ENCODE results near the gene FNDC3A. TPM values are rescaled to one million over a fixed set of nuclear protein-coding genes. Genes with fewer than 3 reads are reported as not detected.

FNDC3A gene
- total RNA-seq, 4 donors from 2014 or later = 90.3 to 125 (median 111) TPM

DNA sequence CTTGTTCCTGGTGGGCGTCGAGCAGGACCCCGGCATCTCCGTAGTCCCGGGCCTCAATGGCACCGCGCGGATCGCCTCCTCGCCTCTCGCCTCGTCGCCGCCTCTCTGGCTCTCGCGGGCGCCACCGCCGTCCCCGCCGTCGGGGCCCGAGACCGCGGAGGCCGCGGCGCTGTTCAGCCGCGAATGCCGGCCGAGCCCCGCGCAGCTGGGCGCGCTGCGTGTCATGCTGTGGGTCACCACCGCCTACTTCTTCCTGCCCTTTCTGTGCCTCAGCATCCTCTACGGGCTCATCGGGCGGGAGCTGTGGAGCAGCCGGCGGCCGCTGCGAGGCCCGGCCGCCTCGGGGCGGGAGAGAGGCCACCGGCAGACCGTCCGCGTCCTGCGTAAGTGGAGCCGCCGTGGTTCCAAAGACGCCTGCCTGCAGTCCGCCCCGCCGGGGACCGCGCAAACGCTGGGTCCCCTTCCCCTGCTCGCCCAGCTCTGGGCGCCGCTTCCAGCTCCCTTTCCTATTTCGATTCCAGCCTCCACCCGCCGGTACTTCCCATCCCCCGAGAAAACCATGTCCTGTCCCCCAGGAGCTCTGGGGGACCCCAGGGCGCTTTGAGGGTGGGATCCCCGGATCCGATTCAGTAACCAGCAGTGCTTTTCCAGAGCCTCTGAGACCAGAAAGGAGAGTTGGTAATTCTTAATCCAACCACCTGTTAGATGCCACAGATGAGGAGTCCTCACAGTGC lies 245.3 kb downstream of the FNDC3A start:
- Histone ChIP-seq H3K4me1 (peaks cover 4 to 21% of the 10 kb centered on the region in 2 donors), H3K27me3 (no peaks in the 10 kb centered on the region), H3K9me3 (no peaks in the 10 kb centered on the region), H3K4me3 (replicated peaks in 1 of 3) (peak overlapping the region in 1 of 3 donors; percentile 28), H3K27ac (no peak overlapping the region), H3K36me3 (no peaks in the 10 kb centered on the region)
- WGBS, 2 donors = 12 to 15% methylated on average over 16 to 28 of the region's 73 CpGs
- DNase-seq = no peak
- intact Hi-C loops (cut with DNase I) = no loop called here
- TF ChIP-seq, protein P1, sequence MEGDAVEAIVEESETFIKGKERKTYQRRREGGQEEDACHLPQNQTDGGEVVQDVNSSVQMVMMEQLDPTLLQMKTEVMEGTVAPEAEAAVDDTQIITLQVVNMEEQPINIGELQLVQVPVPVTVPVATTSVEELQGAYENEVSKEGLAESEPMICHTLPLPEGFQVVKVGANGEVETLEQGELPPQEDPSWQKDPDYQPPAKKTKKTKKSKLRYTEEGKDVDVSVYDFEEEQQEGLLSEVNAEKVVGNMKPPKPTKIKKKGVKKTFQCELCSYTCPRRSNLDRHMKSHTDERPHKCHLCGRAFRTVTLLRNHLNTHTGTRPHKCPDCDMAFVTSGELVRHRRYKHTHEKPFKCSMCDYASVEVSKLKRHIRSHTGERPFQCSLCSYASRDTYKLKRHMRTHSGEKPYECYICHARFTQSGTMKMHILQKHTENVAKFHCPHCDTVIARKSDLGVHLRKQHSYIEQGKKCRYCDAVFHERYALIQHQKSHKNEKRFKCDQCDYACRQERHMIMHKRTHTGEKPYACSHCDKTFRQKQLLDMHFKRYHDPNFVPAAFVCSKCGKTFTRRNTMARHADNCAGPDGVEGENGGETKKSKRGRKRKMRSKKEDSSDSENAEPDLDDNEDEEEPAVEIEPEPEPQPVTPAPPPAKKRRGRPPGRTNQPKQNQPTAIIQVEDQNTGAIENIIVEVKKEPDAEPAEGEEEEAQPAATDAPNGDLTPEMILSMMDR (IDR thresholded peaks at IDR 0.05) = no peak
- TF ChIP-seq POLR2A (IDR thresholded peaks at IDR 0.05) = no peak

DNA sequence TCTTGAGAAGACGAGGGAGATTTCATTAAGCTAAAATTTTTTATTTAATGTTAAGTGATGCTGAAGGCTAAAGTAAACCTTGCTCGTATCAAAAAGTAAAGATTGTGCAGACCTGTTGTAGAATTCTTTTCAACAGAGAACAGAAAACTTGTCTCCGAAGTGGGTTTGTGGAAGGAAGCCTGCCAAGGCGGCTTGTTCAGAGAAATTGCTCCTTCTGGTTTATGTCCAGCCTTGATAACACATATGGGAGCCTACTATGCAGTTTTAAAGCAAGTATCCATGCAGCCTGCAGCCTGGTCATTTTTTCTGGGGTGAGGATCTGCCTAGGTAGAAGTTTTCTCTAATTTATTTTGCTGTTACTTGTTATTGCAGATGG lies 245.9 kb downstream of the FNDC3A start:
- Histone ChIP-seq H3K36me3 (no peaks in the 10 kb centered on the region), H3K27me3 (no peaks in the 10 kb centered on the region), H3K9me3 (no peaks in the 10 kb centered on the region), H3K4me3 (replicated peaks in 1 of 3) (no peak overlapping the region), H3K4me1 (peaks cover 8 to 26% of the 10 kb centered on the region in 2 donors), H3K27ac (no peak overlapping the region)
- intact Hi-C loops (cut with DNase I) = no loop called here
- 63 to 66% methylated on average over 4 of the region's 4 CpGs for WGBS, 2 donors
- no peak for DNase-seq
- no peak for TF ChIP-seq POLR2A (IDR thresholded peaks at IDR 0.05)
- TF ChIP-seq, protein P1 (IDR thresholded peaks at IDR 0.05) = no peak

DNA sequence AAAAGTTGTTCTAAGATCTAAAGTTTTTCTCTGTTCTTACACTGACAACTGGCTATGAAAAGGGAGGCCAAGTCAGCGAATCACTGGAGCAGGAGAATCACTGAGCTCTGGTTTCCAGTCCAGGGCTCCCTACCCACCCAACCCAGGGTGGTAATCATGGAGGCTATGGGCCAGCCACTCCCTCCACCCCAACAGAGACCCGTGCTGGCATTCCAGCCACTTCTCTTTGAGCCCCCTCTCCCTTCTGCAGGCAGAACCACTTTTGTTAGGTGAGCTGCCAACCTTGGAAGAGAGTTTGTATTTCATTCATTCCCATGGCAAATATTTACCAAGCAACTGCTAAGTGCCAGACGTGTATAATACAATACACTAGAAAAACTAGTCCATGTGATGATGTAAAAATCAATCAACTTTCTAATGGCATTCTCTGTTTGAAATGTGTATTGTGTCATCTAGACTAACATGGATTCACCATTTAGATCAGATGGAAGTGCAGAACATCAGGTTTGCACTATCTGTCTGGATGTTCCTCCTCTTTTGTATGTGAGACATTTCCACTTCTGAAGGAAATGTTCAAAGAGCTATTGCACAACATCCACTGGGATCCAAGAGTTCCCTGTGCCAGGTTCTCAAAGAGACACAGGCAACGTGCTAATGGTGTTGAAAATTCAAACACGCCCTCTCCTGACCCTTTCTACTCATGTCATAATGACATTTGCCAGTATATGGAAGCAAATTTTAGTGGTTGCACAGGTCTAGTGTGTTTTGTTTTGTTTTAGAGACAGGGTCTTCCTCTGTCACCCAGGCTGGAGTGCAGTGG lies 249.7 kb downstream of the FNDC3A start:
- Histone ChIP-seq H3K9me3 (no peaks in the 10 kb centered on the region), H3K27ac (peak overlapping the region; percentile 52 to 77 (median 64)), H3K27me3 (no peaks in the 10 kb centered on the region), H3K4me3 (replicated peaks in 1 of 3) (no peak overlapping the region), H3K36me3 (no peaks in the 10 kb centered on the region), H3K4me1 (peaks cover 14 to 22% of the 10 kb centered on the region in 2 donors)
- DNase-seq = peak; percentile 31 to 50
- intact Hi-C loops (cut with DNase I) = no loop called here
- TF ChIP-seq, protein P1 (IDR thresholded peaks at IDR 0.05) = peak in 1 of 6 experiments; percentile 23
- no peak for TF ChIP-seq POLR2A (IDR thresholded peaks at IDR 0.05)
- WGBS, 2 donors = 46 to 55% methylated on average over 5 of the region's 5 CpGs

DNA sequence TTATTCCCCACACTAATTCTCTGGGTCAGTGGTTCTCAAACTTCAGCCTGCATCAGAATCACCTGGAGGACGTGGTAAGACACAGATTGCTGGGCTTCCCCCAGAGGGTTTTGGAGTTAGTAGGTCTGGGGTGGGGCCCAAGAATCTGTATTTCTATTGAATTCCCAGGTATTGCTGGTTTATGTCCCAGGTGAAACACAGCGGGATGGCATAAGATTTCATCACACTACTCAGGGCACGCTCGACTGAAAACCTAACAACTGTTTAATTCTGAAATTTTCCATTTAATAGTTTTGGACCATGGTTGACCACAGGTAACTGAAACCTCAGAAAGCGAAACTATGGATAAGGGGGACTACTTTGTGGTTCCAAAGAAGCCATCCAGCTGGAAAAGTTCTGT lies 250.9 kb downstream of the FNDC3A start:
- TF ChIP-seq, protein P1 (IDR thresholded peaks at IDR 0.05) = peak in 2 of 6 experiments; percentile 26 to 43
- TF ChIP-seq POLR2A (IDR thresholded peaks at IDR 0.05) = no peak
- WGBS, 2 donors = 57 to 63% methylated on average over 5 of the region's 5 CpGs
- intact Hi-C loops (cut with DNase I) = no loop called here
- Histone ChIP-seq H3K4me3 (replicated peaks in 1 of 3) (no peak overlapping the region), H3K27me3 (no peaks in the 10 kb centered on the region), H3K9me3 (no peaks in the 10 kb centered on the region), H3K36me3 (no peaks in the 10 kb centered on the region), H3K27ac (peak overlapping the region; percentile 46 to 77 (median 64)), H3K4me1 (peaks cover 13 to 14% of the 10 kb centered on the region in 2 donors)
- DNase-seq = peak; percentile 35 to 59

DNA sequence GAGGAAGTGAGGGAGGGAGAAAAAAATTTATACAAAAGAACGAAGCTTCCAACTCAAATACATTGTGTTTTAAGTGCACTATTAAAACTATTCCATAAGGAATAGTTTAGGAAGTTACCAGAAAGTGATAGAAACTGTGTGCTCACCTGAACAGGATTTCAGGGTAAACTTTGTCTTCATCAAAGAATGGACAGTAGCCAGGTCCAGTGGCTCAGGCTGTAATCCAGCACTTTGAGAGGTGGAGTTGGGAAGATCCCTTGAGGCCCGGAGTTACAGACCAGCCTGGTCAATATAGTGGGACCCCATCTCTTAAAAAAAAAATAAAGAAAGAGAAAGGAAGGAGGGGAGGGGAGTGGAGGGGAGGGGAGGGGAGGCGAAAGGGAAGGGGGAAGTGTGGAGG lies 259.0 kb downstream of the FNDC3A start:
- H3K4me1 ChIP-seq = no peaks in the 10 kb centered on the region
- no peaks in the 10 kb centered on the region for H3K36me3 ChIP-seq
- no peaks in the 10 kb centered on the region for H3K27me3 ChIP-seq
- no peak overlapping the region for H3K27ac ChIP-seq
- no peaks in the 10 kb centered on the region for H3K9me3 ChIP-seq
- no peak overlapping the region for H3K4me3 ChIP-seq (replicated peaks in 1 of 3)
- 89 to 93% methylated on average over 3 of the region's 3 CpGs for WGBS, 2 donors
- intact Hi-C loops (cut with DNase I) = no loop called here
- no peak for DNase-seq
- no peak for TF ChIP-seq POLR2A (IDR thresholded peaks at IDR 0.05)
- TF ChIP-seq, protein P1 (IDR thresholded peaks at IDR 0.05) = no peak

Measured in thyroid gland (tissue), 4 donors.